Gastrocnemius medialis (tissue), 4 donors: Measurements from ENCODE around the gene TMEM86B.

Experiments used
- CTCF ChIP-seq, 5 experiments: fragments of 450-650 bp in 3 of 5; fragments of 200-600 bp in 2 of 5; sonication (generic) in 2 of 5; IDR thresholded peaks in 4 of 5; conservative IDR thresholded peaks in 1 of 5; 1 replicate in 4 of 5; 2 replicates in 1 of 5; pipeline ENCODE4 v1.5.1; 2016 to 2019; ENCODE audit warnings: antibody characterized with exemption in 5 of 5, mild to moderate bottlenecking in 3 of 5, moderate library complexity in 3 of 5
- POLR2A ChIP-seq, 2 donors: fragments of 450-650 bp; IDR thresholded peaks; one replicate each; pipeline ENCODE4 v1.6.1; 2017; ENCODE audit warnings: antibody characterized with exemption in 2 of 2, mild to moderate bottlenecking in 2 of 2, moderate library complexity in 2 of 2

- TF ChIP-seq POLR2A (IDR thresholded peaks at IDR 0.05) (no peak), CTCF (IDR thresholded peaks at IDR 0.05 in 4 of 5, conservative IDR thresholded peaks at IDR 0.05 in 1 of 5) (no peak)
Measured at GRCh38 chr19:55273978-55274707, 45.6 kb upstream of the TMEM86B start.
